HL-60/S4 treated with phorbol 12-myristate 13-acetate at 8.2 ng/mL for 4 days and 3 days (cell line): ENCODE measurements around the gene LPO.

Experiments
- in situ Hi-C: fragments of 300-500 bp; cut with MboI; formaldehyde crosslinking; loops from 2 replicates; pipeline ENCODE4 v1.15.0; 2022; ENCODE audit warnings: low sequenced_read_pairs

LPO gene

DNA sequence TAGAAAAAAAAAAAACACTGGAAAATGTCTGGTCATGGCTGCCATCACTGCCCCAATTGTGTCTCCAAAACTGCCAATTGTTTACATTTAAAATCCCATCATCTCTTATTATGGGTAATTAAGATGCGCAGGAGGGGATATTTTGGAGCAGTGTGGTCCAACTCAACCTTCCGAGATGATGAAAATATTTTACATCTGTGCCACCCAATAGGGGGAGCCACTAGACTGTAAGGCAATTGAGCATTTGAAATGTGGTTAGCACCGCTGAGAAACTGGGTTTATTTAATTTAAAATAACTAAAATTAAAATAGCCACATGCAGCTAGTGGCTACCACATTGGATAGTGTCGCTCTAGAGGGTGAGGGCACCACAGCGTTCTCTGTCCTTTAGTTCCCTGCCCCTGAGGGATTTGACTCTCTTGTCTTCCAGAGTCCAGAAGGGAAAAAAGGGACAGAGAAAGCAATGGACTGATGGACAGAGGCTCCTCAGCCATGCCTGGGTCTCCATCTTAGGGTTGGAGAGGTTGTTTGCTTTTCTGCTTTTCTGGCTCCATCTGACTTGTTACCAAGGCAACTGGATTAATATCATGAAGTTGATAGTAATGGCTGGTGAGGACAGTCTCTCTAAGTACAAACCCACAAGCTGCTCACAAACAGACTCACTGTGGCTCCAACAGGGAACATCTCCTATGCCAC, 38.9 kb downstream of the LPO start:
- in situ Hi-C loops, result no loop called here

DNA sequence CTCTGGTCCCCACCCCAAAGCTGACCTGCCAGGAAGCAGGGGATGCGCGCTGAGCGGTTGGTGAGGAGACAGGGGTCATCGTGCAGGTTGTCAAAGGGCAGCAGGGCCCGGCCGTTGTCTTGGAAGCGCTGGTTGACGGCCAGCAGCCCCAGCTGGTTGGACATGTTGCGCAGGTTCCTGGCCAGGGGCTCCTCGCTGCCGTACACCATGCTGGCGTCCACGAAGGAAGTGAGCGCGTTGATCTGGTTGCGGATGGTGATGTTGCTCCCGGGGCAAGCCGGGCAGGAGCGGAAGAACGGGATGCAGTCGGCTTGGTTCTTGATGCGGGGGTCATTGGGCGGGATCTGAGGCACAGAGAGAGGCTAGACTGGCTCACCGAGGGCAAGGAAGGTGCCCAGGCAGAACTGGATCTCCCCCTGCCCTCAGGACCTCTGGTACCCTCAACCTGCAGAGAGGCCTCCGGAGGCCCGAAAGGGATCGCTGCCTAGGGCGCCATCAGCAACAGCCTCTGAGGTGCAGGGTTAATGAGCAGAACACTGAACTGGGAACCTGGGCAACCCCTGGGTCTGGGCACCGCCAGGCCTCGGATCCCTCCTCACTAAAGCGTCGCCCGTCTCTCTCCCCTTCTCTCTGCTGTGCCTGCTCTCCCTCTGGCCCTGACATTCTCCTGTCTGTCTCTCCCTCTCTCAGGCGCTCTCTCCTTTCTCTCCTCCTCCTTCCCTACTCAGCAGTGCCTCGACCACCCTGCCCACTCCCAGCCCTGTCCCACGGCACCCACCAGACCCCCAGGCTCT, 39.6 kb downstream of the LPO start:
- in situ Hi-C loops, result no loop called here

DNA sequence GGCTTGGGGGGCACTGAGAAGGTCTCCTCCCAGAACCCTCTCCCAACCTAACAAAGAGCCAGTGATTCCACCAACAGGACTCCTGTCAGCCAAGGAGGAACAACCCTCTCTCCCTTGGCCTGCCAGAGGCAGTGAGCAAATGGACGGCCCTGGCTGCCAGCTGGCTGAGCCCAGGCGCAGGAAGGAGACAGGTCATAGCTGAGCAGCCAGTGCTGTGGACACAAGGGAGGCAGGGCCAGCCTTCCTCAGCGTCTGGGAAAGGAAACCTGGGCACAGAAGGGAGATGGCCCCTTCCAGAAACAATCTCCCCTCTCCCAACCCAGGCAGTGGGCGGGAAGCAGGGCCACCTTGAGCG, 40.3 kb downstream of the LPO start:
- in situ Hi-C loops, result no loop called here

DNA sequence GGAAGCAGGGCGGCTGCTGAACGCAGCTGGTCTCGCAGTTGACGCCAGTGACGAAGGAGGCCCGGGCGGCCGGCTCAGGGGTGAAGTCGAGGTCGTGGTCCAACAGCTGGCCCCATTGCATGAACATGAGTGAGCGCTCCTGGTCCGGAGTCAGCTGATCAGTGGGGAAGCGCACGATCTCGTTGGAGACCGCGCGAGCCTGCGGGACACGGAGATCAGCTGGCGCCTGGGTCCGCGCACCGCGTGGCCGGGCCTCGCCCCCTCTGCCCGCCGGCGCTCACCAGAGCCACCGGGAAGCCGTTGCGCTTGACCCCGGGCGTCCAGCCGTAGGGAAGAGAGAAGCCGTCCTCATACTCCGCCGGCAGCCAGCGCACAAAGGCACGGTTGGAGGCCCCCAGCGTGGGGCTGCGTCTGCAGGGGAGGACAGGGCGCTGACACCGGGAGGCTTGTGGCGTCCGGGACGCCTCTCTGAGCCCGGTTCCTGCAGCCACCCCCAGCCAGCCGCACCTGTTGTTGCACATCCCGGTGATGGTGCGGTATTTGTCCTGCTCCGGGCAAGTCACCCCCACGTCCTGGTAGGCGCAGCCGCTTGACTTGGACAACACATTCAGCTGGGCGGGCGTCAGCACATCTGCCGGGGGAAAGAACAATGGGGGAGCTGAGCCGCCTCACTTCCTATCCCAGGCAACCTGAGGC, 40.8 kb downstream of the LPO start:
- in situ Hi-C loops, result no loop called here

DNA sequence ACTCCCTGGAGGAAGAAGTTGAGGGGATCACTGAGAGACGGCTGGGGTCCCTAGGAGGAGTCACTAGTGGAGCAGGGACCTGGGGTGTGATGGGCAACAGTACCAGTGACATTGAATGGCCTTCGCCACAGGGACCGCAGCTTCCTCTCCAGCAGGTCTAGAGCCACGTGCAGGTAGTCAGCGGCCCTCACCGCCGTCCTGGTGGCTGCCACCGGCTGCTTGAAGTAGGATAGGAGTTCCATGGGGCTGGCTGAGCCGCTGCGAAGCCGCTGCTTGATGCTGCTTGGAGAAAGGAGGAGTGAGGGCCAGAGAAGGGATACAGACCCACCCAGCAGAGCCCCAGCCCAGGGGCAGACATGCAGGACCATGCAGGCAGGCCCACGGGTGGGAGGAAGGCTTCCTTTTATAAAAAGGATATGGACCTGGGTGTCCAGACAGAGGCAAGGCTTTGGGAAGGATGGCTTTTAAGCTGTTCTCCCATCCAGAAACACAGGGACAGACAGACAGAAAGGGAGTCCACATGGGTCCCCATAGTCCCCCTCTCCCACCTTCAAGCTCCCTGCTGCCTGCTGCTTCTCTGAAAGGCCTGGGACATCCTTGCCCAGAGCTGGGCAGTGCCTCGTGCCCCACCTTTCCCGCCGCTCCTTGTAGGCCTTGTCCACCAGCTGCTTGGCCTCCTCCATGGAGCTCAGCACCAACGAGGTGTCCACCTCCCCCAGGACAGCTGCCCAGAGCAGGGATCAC, 41.5 kb downstream of the LPO start:
- in situ Hi-C loops, result no loop called here

DNA sequence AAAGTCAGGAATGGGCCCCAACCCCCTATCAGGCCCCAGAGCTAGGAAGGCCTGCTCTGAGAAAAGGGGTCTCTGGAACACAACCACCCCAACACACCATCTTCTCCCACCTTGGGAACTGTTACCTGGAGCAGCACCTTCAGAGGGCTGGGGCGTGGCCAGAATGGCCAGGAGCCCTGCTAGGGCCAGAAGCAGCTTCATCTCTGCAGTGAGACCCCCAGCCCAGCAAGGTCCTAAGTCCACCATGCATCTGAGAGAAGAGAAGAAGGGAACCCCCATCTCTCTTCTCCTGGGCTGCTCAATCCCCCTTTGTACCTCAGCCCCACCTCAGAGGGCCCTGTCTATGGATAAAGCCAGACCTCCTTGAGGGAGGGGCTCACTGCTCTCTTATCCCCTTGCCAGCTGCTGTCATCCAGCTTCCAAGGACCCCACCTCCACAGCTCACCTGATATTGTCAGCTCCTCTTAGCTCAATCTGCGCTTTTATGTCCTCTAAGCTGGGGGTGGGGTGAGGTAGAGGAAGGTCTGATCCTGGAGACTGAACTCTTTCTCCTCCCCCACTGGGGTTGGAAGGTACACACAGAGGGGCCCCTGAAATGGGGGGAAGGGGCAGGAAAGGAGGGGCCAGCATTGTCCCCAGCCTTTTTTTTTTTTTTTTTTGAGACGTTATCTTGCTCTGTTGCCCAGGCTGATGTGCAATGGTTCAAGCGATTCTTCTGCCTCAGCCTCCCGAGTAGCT, 42.3 kb downstream of the LPO start, which contains the start of gene MPO:
Gene MPO, minus strand, starts transcription at position 456 of the 738 bp plus-strand sequence. Its CDS starts 177 bp downstream, at position 279.
- in situ Hi-C loops, result no loop called here

DNA sequence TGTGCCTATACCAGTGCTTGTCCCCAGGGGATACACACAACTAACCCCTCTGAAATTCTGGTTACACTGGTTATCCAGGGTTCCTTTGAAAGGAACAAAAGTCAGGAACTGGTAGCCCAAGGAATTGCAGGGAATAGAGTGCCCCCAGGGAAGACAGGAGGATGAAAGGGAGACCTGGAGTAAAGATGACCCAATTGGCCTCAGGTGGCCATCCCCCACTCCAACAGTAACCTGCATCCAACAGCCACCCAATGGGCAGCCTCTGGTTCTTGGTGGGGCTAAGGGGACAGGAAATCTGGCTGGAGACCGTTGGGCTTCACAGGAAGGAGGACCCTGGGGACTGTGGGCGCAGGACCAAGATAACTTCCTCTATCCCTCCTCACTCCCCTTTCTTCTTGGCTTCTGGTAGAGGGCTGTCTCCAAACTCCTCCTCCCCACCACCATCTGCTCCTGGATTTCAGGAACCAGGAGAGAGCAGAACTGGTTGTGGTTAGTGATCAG, 43.2 kb downstream of the LPO start:
- in situ Hi-C loops, result no loop called here

DNA sequence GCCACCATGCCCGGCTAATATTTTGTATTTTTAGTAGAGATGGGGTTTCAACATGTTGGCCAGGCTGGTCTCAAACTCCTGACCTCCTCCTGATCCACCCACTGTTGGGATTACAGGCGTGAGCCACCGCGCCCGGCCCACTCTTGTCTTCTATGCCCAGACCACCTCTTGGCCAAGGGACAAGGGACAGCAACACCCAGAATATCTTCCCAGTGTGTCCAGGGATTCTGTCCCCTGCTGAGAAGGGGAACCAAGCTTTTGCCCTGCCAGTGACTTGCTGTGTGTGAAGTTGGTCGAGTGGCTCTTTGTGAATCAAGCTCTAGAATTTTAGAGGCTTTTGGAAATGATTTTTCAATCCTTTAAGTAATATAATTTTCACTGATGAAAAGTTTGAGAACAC, 44.1 kb downstream of the LPO start:
- in situ Hi-C loops, result no loop called here

DNA sequence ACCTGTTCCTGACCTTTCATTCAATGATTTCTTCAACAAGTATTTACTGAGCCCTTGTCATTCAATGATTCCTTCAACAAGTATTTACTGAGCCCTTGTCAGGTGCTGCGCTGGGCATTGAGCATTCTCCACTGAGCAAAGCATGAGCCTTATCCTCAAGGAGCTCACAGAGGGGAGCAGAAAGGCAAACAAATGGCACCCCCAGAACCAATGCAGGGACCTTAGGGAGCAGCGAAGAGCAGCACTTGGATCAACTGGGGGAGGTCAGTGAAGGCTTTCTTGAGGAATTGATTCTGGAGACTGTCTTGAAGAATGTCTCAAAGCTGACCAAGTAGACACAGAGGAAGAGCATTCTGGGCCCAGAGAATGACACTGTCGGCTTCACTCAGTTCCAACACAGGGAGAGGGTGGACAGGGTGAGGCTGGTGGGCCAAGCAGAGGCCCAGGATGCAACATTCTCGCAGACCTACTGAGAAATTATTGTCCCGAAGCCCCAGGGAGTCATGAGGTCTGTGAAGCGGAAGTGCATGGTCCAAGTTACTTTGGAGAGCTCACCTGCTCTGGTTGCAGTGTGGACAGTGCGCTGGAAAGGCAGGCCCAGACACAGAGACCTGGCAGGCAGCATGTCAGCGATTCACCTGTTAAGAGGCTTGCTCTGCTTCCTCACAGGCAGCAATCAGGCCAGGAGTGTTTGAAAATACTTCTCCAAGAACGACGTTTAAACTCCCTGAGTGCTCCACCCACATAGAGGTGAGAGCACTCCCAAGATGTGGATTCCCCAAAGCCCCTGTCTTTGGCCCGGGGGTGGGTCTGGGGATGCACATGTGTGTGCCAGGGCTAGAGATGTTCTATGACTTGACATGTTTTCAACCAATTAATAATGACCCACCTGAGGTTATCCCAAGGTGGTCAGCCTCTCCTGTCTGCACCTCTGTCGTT, 45.6 kb downstream of the LPO start:
- in situ Hi-C loops, result no loop called here

DNA sequence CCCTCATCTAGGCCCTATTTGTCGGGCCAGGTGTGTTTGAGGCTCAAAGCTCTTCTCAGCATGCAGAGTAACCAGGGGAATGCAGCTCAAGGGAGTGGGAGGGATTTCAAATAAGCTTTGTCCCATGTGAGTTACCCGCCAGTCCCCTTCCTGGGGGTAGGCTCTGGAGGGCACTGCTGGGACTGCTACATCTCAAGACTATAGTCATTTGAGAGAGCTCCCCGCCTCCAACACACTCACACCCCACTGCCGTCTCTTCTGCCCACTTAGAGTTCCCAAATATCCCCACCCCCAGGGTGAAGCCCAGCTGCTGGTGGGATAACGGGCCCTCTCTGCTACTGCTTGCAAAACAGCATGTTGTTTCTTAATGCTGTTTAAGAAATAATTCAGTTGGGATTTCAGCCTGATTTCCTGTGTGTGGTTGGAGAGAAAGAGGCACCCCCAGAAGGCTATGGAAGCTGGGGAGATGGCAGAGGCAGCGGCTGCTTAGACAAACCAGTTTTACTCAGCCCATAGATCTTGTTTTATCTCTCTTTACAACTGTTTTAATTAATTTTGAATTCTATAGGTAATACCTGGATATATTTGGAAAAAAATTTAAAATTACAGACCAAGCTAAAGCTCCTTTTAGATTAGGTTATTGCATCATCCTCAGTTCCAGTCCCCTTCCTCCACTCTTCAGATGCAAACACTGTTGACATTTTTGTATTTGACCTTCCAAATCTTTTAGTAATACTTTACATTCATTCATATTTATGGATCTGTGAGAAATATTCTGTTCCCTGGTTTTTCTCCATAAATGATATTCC, 46.4 kb downstream of the LPO start:
- in situ Hi-C loops, result no loop called here

DNA sequence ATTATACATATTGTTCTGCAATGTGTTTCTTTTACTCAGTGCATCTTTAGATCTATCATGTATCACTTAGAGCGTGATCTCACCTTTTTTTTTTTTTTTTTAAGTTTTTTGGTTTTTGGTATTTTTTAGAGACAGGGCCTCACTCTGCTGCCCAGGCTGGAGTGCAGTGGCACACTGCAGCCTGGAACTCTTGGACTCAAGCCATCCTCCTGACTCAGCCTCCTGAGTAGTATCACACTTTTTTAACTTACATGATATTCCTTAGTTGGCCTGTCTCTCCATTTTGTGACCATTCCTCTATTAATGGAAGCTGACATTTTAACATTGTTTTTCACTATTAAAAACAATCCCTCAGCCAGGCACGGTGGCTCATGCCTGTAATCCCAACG, 47.0 kb downstream of the LPO start:
- in situ Hi-C loops, result no loop called here

DNA sequence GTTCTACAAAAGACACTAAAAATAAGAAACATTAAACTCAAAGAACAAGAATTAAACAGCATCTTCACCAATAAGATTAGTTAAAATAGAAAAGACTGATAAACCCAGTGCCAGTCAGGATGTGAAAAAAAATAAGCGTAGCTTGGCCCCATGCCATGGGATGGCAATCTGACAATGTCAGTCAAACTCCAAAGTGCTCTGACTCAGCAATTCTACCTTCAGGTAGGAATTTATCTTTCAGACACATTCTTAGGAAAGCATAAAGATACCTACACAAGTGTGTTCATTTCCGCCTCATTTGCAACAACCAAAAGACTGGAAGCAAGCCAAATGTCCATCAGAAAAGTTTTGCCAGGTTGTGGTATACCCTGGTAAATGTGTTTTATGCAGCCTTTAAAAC, 51.5 kb downstream of the LPO start:
- in situ Hi-C loops, result no loop called here

DNA sequence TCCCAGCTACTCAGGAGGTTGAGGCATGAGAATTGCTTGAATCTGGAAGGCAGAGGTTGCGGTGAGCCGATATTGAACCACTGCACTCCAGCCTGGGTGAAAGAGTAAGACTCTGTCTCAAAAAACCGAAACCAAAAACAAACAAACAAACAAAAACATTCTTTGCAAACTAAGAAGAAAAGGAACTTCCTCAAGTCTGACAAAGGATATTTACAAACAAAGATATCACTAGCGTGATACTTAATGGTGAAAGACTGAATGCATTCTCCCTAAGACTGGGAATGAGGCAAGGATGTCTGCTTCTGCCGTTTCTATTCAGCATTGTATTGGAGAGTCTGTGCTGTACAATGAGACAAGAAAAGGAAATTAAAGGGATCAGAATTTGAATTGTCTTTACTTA, 52.9 kb downstream of the LPO start:
- in situ Hi-C loops, result no loop called here

DNA sequence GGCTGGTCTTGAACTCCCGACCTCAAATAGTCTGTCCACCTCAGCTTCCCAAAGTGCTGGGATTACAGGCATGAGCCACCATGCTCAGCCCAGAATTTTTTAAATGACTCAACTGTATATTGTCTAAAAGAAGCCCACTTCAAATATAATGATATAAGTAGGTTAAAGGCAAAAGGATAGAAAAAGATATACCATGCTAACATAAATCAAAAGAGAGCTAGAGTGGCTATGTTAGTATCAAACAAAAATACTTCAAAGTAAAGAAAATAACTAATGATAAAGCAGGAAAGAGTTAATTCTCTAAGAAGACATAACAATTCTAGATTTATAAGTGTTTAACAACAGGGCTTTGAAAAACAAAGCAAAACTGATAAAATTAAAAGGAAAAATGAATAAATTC, 55.6 kb downstream of the LPO start:
- in situ Hi-C loops, result no loop called here

DNA sequence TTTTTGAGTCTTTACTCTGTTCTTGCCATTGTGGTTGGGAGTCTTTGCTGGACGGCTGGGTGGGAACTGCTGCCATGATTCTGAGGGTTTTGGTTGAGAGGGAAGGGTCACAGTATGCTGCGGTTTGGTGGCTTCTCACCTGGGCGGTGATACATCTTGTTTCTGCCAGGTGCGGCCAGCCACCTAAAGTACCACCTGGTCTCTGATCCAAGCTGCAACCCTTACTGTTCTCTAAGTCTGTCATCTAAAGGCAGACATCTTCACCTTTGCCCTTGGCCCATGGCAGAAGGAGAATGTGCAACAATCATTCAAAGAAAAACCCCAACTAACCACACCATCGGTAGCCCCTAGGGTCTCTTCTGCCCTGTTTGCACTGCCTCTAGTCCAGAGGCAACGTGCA, 62.0 kb downstream of the LPO start:
- in situ Hi-C loops, result no loop called here

DNA sequence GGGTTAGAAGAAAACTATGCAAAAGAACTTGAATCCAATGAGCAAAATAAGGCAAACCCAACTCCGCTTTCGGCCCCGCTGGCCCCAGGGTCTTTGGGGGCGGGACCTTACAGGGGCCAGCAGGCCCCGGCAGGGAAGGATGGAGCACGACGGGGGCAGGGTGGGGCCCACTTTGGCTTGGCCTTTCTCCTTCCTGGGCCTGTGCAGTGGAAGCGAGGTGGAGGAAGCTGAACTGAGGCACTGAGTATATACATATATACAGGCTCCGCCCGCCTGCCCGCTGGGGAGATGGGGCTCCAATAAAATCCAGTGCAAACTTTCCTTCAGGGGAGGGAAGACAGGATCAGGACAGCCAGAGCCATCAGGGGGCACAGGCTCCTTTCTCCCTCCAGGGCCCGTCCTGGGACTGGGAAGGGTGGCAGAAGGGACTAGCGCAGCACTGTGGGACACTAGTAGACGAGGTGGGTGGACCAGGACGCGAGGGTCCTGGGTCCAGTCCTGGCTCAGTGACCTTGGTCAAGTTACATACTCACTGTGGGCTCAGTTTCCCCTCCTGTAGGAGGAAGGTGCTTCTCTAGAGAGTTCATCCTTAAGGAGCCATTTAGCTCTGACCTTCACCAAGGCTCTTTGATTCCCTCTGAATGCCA, 63.2 kb downstream of the LPO start:
- in situ Hi-C loops, result no loop called here

DNA sequence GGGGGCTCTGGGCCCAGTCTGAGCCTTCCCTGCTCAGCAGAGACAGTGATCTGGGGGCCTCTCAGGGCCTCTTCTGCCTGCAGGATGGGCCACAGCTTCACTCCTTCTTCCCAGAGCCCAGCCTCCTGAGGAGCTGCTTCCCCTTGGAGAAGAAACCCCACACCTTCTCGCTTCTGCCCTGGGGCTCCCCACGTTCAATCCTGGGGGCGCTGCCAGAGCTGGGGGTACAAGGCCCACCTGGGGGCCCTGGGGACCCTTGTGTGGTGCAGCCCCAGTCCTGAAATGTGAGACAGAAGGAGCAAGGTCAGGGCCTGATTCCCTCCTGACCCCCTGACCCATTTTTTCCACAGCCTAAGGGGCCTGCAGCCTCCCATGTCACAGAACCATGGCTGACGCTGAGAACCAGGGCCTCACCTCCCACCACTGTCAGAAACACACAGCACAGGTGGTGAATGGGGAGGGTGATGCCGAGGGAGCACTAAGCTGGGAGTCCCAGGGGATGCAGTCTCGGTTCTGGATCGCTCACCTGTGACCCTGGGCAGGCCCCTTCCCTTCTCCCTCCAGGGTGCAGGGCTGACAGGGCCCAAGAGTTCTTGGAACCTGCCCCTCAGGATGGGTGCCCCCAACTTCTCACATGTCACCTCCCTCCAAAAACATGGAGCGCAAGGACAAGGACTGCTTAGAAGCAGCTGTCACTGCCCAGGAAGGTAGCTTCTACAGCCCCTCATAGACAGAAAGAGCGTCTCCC, 64.0 kb downstream of the LPO start:
- in situ Hi-C loops, result no loop called here
